ENCODE results near the gene TUB. TPM values are rescaled to one million over a fixed set of nuclear protein-coding genes. Genes with fewer than 3 reads are reported as not detected.

TUB gene
- total RNA-seq, 1 donor from 2014 or later, result 14.9 TPM

DNA sequence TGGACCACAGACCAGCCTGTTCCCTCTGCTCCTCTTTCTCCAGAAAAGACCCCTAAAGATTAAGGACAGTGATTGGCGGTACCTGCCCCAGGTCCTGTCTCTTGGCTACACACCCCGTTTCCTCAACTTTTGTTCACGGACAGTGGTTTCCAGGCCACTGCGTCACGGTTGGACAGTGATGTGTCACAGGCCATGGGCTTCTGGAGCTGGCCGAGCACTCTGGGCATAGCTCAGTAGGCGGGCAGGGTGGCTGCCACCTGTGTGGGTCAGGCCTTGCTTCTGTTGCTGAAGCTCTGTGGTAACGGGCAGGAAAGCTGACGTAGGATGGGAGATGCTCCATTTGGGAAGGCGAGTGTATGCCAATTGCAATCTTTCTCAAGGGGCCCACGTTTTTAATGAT lies 13.6 kb downstream of the TUB start:
- TF ChIP-seq, protein P1, sequence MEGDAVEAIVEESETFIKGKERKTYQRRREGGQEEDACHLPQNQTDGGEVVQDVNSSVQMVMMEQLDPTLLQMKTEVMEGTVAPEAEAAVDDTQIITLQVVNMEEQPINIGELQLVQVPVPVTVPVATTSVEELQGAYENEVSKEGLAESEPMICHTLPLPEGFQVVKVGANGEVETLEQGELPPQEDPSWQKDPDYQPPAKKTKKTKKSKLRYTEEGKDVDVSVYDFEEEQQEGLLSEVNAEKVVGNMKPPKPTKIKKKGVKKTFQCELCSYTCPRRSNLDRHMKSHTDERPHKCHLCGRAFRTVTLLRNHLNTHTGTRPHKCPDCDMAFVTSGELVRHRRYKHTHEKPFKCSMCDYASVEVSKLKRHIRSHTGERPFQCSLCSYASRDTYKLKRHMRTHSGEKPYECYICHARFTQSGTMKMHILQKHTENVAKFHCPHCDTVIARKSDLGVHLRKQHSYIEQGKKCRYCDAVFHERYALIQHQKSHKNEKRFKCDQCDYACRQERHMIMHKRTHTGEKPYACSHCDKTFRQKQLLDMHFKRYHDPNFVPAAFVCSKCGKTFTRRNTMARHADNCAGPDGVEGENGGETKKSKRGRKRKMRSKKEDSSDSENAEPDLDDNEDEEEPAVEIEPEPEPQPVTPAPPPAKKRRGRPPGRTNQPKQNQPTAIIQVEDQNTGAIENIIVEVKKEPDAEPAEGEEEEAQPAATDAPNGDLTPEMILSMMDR (IDR thresholded peaks at IDR 0.05; ENCODE audit: unreplicated experiment), result no peak
- no peak overlapping the region for H3K4me3 Mint-ChIP-seq (ENCODE audit: low read depth)
- H3K27ac Mint-ChIP-seq, result peak overlapping the region; percentile 57
- DNase-seq (ENCODE audit: low spot score, unreplicated experiment), result no peak
- H3K27me3 Mint-ChIP-seq, result no peaks in the 10 kb centered on the region
- peaks cover 4% of the 10 kb centered on the region for H3K36me3 Mint-ChIP-seq (ENCODE audit: insufficient read depth)
- H3K9me3 Mint-ChIP-seq (ENCODE audit: low read depth), result no peaks in the 10 kb centered on the region
- H3K4me1 Mint-ChIP-seq (ENCODE audit: low read depth), result no peaks in the 10 kb centered on the region

DNA sequence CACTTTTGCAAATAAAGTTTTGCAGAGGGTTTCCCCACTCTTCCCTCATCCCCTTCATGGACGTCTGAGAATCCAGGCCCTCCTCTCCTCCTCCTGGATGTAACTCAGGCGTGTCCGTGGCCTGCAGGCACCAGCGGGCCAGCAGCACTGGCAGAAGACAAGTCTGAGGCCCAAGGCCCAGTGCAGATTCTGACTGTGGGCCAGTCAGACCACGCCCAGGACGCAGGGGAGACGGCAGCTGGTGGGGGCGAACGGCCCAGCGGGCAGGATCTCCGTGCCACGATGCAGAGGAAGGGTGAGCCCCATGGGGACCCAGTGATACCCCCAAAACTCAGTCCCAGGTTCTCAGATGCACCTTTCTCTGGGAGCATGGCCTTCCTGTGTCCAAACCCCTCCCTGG lies 14.4 kb downstream of the TUB start:
- no peaks in the 10 kb centered on the region for H3K27me3 Mint-ChIP-seq
- no peak overlapping the region for H3K27ac Mint-ChIP-seq
- TF ChIP-seq, protein P1 (IDR thresholded peaks at IDR 0.05; ENCODE audit: unreplicated experiment), result no peak
- H3K4me3 Mint-ChIP-seq (ENCODE audit: low read depth), result no peak overlapping the region
- H3K36me3 Mint-ChIP-seq (ENCODE audit: insufficient read depth), result peaks cover 6% of the 10 kb centered on the region
- no peak for DNase-seq (ENCODE audit: low spot score, unreplicated experiment)
- H3K4me1 Mint-ChIP-seq (ENCODE audit: low read depth), result no peaks in the 10 kb centered on the region
- no peaks in the 10 kb centered on the region for H3K9me3 Mint-ChIP-seq (ENCODE audit: low read depth)

DNA sequence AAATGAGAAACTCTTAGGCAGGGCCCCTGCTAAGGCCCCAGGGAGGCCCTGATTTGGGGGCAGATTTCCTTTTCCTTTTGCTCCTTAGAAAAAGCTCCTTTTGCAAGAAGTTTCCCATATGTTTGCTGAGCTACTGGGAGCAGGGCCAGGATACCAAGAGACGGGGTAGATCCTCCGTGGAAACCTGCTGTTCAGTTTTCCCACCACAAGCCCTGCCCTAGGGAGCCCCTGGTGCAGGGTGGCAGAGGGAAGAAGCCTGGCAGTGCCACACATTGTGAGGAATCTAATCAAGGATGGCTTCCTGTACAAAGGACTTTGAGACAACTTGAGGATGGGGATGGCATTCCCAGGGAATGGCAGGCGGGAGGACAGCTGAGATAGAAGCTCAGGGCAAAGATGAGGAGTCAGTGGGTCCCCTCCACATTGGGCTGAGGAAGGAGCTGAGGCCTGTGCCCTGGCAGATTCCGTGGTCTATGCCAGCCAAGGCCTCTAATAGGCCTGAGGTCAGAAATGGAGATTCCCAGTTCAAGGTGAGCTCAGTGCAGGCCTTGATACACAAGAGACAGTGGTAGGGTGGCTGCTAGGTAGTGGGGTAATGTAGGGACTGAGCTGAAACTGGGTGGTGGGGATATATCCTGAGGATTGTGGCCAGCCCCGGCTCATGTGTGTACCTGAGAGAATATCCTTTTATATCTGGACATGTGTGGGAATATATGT lies 15.0 kb downstream of the TUB start:
- no peaks in the 10 kb centered on the region for H3K4me1 Mint-ChIP-seq (ENCODE audit: low read depth)
- H3K27me3 Mint-ChIP-seq, result no peaks in the 10 kb centered on the region
- TF ChIP-seq, protein P1 (IDR thresholded peaks at IDR 0.05; ENCODE audit: unreplicated experiment), result no peak
- no peak for DNase-seq (ENCODE audit: low spot score, unreplicated experiment)
- H3K27ac Mint-ChIP-seq, result no peak overlapping the region
- H3K9me3 Mint-ChIP-seq (ENCODE audit: low read depth), result no peaks in the 10 kb centered on the region
- no peak overlapping the region for H3K4me3 Mint-ChIP-seq (ENCODE audit: low read depth)
- H3K36me3 Mint-ChIP-seq (ENCODE audit: insufficient read depth), result peaks cover 6% of the 10 kb centered on the region

DNA sequence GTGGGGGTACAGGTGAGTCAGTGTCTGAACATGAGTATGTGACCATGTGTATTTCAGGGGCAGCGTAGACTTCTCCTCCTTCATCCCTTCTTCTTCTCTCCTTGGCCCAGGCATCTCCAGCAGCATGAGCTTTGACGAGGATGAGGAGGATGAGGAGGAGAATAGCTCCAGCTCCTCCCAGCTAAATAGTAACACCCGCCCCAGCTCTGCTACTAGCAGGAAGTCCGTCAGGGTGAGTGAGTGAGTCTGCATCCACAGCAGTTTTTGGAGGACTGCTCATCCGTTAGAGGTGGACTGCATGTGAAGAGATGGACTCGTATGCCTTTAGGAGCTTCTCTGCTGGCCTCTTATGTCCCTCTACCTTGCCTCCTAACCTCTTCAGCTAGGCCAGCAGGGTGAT lies 15.6 kb downstream of the TUB start:
- TF ChIP-seq, protein P1 (IDR thresholded peaks at IDR 0.05; ENCODE audit: unreplicated experiment), result no peak
- no peaks in the 10 kb centered on the region for H3K9me3 Mint-ChIP-seq (ENCODE audit: low read depth)
- no peaks in the 10 kb centered on the region for H3K27me3 Mint-ChIP-seq
- no peak overlapping the region for H3K4me3 Mint-ChIP-seq (ENCODE audit: low read depth)
- H3K36me3 Mint-ChIP-seq (ENCODE audit: insufficient read depth), result peaks cover 6% of the 10 kb centered on the region
- DNase-seq (ENCODE audit: low spot score, unreplicated experiment), result no peak
- H3K4me1 Mint-ChIP-seq (ENCODE audit: low read depth), result no peaks in the 10 kb centered on the region
- H3K27ac Mint-ChIP-seq, result no peak overlapping the region

DNA sequence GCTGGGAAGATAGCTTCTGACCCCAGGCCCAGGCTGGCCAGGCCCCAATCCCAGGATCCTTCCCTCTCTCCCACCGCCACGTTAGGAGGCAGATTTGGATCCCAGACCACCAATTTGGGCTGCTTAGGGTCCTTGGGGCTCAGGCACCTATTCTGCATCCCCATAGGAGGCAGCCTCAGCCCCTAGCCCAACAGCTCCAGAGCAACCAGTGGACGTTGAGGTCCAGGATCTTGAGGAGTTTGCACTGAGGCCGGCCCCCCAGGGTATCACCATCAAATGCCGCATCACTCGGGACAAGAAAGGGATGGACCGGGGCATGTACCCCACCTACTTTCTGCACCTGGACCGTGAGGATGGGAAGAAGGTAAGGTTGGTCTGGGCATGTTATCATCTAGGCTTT lies 16.1 kb downstream of the TUB start:
- Mint-ChIP-seq H3K27me3 (no peaks in the 10 kb centered on the region), H3K4me3 (ENCODE audit: low read depth) (no peak overlapping the region), H3K36me3 (ENCODE audit: insufficient read depth) (peaks cover 6% of the 10 kb centered on the region), H3K9me3 (ENCODE audit: low read depth) (no peaks in the 10 kb centered on the region), H3K4me1 (ENCODE audit: low read depth) (no peaks in the 10 kb centered on the region), H3K27ac (no peak overlapping the region)
- TF ChIP-seq, protein P1 (IDR thresholded peaks at IDR 0.05; ENCODE audit: unreplicated experiment), result no peak
- no peak for DNase-seq (ENCODE audit: low spot score, unreplicated experiment)

Data from progenitor cell of endocrine pancreas (in vitro differentiated cells).